LNCAP (cell line): ENCODE measurements around the gene MAN1C1.

Source experiments
- TF ChIP-seq, protein P1 (sequence below): fragments of 450-650 bp; IDR thresholded peaks from 2 replicates; pipeline ENCODE4 v1.5.1; 2017; ENCODE audit warnings: mild to moderate bottlenecking

The MAN1C1 gene

DNA sequence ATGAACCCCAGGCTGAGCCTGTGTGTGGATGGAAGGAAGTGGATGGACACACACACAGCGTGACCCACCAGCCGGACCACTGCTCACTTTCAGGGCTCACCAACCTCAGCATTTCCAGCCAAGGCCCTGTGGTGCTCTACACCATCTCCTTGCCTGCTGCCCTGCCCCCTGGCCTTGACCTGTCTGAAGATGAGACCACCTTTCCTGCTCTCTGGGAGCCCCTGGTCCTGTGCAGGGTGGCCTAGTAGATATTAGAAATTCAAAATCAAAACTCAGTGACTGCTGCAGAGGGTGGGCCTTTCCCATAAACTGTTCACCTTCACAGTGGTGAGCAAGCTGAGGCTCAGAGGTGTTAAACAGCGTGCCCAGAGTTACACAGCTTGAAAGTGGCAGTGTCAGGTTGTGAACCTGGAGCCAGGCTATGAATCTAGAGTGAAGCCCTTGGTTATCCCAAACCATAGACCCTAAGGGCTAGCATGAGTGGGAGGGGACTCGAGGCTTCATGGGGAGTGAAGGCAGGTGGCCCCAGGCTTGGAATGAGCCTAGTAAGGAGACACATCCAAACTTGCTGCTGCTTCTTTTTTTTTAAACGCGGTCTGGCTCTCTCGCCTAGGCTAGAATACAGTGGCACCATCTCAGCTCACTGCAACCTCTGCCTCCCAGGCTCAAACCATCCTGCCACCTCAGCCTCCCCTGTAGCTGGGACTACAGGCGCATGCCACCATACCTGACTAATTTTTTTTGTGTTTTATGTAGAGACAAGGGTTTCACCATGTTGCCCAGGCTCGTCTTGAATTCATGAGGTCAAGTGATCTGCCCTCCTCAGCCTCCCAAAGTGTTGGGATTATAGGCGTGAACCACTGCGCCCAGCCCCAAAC, 41.5 kb downstream of the MAN1C1 start:
- TF ChIP-seq, protein P1, sequence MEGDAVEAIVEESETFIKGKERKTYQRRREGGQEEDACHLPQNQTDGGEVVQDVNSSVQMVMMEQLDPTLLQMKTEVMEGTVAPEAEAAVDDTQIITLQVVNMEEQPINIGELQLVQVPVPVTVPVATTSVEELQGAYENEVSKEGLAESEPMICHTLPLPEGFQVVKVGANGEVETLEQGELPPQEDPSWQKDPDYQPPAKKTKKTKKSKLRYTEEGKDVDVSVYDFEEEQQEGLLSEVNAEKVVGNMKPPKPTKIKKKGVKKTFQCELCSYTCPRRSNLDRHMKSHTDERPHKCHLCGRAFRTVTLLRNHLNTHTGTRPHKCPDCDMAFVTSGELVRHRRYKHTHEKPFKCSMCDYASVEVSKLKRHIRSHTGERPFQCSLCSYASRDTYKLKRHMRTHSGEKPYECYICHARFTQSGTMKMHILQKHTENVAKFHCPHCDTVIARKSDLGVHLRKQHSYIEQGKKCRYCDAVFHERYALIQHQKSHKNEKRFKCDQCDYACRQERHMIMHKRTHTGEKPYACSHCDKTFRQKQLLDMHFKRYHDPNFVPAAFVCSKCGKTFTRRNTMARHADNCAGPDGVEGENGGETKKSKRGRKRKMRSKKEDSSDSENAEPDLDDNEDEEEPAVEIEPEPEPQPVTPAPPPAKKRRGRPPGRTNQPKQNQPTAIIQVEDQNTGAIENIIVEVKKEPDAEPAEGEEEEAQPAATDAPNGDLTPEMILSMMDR: no peak

DNA sequence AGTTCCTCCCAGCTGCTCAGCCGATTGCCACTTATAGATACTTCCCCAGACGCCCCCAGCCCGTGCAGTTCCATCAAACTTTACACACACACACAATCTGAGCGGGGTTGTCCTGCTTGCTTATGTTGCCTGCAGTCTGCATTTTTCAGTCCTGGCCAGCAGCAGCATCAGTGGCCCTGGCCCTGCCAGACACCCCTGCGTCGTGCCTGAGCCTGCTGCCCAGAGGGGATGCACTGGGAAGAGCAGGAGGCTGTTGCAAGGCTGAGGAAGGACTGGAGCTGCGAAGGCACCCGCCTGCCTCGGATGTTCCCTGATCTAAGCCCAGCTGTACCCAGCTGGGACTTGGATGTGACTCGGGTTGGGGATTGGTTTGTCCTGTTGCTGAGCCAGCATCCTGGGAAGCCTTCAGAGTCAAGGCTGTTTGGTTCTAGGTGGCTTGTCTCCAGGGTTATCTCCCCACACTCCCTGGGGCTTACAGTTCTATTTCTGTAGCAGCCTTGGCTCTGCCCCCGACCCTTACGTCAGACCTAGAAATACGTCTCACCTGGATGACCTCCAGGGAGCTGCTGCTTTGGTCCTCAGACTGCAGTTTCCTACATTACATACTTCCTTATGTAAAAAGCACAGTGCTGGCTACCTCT, 42.3 kb downstream of the MAN1C1 start:
- TF ChIP-seq, protein P1: no peak

DNA sequence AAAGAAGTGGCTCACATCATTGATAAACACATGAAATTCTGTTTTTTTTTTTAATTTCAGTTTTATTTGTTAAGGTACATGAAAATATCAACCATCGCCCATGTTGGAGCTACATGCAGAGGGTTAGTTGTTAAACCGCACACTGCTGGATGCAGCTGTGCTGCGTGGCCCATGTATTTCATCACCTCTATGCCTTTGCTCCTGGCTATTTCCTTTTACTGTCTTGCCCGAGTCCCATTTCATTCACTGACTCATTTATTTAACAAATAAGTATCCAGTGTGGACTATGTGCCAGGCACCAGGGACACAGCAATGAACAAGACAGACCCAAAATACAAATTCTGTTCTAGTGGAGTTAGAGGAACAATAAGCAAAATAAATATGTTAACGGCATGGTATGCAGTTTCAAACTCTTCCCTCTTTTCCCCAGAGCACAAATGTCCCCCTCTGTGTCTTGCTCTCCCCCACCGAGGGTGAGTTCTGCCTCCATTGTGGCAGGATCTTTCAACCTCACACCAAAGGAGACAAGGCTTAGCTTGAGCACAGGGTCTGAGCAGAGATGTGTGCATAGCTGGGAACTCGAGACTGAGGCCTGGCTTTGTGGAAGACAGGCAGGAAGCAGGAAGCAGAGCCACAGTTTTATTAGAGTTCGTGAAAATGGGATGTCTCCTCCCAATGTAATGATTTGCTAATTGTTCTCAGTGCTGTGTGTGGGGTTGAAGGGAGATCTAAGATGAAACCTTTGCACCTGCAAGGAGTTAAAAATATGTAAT, 44.6 kb downstream of the MAN1C1 start:
- TF ChIP-seq, protein P1: no peak

DNA sequence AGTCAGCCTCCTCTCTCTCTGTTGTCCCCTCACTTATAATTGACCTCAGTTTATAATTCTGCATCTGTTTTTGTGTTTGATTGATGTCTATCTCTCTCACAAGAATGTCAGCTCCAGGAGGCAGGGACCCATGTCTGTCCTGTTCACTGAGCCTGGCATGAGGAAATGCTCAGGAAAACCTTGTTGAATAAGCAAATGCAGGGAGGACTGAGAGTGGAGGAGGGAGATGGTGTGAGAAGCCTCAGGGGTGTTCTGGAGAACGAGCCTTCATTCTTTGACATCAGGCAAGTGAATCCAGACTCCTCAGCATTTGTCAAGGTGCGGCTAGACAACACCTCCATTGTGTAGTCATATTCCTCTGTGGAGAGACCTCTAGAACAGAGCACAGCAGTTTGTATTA, 45.5 kb downstream of the MAN1C1 start:
- TF ChIP-seq, protein P1: no peak

DNA sequence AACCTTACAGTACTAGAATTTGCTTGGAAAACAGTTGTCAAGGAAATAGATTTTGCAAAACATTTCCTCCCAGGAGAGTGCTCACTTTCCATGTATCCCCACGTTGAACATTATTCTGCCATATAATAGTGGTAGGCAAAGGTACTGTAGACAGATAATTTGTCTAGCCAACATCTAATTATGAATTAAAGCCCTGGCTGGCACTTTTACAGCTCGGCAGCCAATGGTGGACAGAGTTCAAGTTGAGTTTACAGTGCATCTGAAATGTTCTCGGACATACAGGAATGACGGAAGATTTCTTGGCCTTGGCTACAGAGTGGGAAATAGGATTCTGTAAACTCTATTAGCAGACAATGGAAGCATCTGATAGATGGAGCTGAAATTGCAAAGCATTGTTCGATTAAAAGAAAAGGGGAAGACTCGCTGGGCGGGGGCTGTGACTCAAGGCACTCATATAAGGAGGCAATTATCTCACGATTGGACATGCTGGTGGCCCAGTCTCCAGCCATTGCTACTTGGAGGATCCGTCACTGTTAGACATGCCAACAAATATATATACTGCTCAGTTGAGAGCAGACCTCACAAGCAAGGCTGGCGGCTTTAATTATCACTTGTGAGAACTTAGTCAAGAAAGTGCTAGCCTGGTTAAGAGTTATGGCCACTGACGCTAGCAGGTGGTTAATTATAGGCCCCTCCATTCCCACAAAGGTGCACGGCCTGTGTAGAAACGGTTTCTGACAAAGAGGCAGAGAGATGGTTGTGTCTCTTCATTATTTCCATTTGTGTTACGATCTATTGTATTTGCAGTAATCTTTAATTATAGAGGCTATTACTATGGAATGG, 48.0 kb downstream of the MAN1C1 start:
- TF ChIP-seq, protein P1: no peak

DNA sequence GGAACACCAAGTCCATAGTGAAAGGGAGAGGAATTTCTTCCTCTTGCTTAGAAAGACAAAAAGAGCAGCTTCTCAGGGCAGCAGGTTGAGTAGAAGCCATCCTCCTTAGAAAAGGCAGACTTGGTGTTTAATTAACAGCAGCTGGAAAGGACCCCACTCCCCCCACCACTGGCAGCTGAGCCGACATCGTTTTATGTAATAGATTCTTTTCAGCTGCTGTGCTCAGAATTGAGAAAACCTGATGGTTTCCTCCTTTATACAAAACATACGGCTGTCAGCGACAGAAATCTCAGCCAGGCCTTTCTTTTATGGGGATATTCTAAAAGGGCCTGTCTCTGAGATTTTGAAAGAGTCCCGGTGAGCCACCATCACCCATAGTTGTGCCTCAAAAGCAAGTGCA, 49.9 kb downstream of the MAN1C1 start:
- TF ChIP-seq, protein P1: no peak
